ENCODE data around the gene GNB1L.
A peak's percentile ranks its signal among the peaks of the same experiment; 100 is the strongest.

GNB1L gene

DNA sequence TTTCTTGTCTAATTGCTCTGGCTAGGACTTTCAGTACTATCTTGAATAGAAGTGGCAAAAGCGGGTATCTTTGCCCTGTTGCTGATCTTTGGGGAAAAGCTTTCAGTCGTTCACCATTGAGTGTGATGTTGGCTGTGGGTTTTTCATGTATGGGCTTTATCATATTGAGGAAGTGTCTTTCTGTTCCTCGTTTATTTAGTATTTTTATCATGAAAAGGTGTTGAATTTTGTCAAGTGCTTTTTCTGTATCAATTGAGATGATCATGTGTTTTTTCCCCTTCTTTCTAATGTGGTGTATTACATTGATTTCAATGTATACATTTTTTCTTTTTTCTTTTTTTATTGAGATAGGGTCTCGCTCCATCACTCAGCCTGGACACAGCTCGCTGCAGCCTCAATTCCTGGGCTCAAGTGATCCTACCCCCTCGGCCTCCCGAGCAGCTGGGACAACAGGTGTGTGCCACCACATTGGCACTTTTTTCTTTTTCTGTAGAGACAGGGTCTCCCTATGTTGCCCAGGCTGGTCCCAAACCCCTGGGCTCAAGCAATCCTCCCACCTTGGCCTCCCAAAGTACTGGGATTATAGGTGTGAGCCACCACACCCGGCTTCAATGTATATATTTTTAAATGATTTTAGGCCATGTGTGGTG lies 5.3 kb upstream of the GNB1L start:
- no peak for DNase-seq

DNA sequence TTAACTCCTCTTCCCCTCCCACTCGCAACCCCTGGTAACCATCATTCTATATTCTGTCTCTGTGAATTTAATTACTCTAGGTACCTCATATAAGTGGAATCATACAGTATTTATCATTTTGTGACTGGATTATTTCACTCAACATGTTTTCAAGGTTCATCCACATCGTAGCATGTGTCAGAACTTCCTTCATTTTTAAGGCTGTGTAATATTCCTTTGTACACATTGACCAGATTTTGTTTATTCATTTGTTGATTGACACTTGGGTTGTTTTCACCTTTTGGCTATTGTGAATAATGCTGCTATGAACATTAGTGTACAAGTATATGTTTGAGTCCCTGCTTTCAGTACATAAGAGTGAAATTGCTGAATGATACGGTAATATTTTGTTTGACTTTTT lies 2.7 kb upstream of the GNB1L start:
- DNase-seq = no peak

DNA sequence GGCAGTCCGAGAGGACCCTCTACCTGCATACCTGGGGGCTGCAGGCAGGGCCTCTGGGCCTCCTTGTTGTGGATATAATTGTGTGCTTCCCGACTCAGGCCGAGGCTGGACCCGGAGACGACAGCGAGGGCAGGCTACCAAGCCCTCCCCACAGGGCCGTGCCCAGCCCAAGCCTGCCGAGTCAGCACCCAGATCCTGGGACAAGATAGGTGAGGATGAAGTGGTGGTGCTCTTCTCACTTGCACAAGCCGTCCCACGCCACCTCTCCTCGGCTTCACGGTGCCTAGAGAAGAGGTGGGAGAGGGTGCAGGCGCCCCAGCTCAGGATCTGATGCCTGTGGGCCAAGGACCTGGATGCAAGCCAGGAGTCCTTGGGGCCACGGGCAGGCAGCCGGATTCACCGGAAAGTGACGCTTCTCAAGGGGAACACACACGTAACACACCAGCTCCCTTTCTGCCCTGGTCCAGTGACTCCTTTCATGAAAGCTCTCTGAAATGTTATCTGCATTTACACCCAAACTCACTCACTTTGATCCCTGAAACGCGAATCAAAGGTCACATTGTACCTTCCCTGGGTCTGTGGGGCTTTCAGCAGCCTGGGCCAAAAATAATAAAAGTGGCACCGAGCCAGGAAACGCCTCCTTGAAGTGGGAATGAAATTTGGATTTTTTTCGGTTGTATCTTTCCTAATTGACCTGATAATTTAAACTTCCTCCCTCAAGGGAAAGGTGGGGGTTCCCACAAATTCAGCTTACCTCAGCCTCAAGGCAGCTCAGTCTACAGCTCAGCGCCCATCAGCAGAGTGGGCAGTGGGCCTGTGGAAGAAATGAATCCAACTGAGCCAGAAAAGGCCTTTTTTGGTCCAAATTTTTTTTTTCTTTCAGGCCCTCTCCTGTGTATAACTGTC lies 1.1 kb upstream of the GNB1L start:
- DNase-seq = peak in 5 of 6 experiments; percentile 38 to 61 (median 50)

DNA sequence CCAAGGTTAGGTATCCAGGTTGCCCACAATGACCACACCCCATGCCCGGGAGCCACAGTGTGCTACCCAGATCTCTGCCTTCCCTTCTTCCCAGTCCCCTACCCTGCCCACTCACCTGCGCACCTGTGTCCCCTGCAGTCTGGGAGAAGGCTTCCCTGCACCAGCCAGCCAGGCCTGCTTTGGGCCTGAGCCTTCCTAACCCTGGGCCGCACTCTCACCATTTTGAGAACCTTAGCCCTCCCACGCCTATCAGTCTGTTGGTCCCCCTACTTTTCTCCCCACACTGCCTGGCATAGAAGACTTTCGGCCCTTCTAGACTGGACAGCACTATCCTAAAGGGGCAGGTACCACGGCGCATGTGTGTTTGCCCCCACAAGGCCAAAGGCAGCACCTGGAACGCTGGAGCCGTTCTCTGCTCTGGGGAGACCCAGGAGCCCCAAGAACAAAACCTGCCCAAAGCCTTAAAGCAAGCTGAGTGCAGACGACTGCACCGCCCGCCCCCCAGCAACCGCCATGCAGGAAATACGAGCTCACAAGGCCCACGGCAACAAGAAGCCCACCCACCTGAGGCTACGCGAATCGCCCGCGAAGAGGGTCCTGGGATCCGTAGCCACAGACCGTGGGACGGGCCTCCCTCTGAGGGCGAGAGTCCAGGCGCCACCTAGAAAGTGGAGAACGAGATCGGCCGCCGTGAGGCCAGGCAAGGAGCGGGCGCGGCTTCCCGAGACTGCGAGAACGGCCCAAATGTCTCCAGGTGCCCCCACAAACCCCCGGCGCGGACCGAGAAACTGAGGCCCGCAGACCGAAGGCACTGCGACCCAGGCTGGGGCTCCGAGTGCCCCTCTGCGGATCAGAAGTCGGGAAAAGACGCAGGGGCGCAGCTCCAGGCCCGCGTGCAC lies 546 bp downstream of the GNB1L start:
- peak in 3 of 6 experiments; percentile 22 to 50 (median 35) for DNase-seq

DNA sequence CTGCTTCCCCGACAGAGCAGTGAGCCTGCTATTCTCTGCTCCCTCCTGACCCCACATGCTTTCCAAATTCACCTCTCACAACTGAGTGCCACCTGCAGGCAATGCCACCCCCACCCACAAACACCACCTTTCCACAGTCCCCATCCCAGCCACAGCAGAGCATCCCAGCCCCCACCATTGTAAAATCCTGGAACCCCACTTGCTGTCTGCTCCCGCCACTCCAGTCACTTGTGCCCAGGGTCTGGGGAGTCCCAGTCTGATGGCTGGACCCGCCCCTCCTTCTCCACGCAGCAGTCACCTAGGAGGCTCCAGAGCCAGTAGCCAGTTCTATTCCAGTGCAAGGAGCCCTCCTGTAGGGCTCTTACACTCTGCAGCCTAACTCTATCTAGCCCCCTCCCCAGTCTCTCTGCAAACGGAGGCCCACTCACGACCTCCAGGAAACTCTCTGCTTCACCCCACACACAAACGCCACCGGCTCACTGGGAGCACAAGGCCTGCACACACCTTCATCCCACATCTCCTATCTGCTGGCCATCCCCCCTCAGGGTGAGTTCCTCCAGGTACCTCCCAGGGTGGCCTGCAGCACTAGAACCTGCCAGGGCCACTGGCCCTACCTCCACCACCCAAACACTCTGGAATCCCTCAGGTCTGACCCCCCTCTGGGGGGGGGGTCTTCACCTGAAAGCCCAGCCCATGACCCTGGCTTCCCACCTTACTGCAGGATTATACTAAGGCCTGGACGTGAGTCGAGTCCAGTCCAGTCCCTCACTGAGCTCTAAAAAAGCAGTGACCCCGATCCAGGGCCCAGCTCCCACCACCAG lies 1.4 kb downstream of the GNB1L start:
- DNase-seq = no peak

DNA sequence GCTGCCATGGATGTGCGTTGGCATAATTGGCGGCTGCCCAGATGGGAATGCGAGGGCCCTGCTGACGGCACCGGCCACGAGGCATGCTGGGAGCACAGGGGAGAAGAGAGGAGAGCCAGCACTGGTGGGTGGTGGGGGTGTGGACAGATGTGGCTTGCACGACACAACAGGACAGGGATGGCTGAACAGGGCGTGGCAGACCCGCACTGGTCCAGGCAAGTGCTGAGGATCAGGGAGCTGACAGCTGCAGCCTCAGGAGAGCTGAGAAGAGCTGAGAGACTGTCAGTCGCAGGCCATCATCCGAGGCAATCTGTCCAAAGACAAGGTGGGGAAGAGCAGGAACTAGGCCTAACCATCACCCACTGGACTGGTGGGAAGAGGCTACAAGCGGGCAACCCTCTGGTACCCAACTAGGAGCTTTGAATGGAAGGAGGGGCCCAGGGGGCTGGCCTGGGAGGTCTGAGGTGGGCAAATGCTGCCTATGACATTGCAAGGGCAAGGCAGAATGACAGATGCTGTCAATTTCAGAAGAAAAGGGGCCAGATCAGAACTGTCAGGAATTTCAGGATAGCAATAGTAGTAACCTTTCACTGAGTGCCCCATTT lies 2.4 kb downstream of the GNB1L start:
- no peak for DNase-seq

DNA sequence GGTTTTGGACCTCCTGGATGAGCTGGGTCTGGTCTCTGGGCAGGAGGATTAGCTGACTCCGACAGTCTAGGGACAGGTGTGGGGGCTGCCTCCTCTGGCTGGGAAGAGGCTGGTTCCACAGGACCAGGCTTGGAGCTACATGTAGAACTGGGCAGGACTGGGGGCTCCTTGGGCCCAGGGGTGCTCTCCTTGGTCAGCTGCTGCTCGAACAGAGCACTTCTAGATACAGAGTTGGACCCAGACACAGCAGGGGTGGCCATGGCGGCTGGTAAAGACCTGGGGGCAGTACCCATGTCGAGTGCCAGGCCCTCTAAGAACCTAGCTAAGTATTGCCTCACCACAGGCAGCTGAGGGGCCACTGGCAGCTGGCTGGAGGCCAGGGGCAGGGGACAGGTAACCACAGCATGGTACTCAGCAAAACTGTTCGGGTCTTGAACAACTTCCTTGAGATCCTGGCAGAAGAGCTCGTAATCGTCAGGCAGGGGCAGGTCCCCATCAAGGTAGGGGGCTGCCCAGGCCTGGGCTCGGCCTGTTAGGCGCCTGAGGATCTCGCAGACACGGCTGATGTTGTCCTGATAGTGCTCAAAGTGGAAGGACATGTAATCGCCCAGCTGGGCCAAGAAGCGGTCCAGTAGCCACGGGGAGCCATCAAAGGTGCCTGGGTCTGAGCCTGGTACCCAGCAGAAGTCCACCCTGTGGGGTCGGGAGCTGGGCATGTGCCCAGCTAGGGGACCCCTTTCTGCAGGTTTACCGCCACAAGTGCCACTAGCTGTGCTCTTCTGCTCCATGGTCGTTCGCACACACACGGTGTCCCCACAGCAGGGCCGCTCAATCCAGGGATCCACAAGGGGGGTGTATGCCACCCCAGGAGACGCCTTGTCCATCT lies 3.1 kb downstream of the GNB1L start:
- no peak for DNase-seq

DNA sequence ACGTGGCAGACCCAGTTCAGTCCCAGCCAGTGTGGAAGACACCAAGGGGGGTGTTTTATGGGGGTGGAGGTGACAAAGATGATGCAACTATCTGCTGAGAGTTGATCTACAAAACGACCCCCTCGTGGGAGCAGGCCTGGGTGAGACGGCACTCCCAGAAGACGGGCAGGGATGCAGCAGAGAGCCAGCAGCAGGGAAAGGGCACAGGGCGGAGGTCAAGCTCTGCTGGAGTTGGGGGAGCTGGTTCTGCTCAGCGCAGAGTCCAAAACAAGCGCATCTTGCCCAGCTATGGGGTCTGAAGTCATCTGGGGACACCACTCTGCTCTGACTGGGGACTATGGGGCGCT lies 3.9 kb downstream of the GNB1L start:
- no peak for DNase-seq

DNA sequence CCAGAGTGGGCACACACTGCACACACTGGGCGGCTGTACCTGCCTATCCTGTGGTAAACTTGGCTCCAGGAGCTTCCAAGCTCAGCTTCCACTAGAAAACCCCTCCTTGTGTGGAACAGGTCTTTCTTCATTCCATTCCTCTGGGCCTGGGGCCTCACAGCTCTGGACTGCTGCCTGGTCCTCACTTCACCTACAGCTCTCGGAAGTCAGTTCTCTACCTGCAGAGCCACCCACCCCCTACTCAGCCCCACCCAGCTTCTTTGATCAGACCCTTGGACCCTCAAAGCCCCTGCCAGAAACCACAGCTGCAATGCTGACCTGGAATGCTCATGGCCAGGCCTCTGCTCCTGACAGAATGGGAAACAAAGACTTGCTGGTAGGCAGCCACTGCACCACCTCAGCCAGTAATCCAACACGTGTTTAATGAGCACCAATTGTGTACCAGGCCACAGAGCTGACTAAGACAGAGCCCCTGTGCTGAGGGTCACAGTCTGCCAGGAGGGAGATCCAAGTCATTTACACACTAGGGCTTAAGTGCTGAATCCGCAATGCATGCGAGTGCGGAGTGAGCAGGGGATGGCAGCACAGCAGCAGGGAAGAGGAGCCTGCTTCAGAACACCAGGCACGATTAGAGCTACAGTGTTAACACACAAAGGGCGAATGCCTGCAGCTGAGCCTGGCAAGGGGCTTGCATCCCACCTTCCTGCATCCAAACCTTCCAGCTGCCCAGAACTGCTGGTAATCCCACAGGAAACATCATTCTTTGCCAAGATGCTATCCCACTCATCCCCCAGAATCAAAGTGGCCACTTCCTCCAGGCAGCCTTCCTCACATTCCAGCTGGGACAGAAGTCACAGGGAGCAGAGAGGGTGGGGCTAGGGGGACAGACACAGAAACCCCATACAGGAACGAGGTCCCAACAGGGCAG lies 4.6 kb downstream of the GNB1L start:
- no peak for DNase-seq

DNA sequence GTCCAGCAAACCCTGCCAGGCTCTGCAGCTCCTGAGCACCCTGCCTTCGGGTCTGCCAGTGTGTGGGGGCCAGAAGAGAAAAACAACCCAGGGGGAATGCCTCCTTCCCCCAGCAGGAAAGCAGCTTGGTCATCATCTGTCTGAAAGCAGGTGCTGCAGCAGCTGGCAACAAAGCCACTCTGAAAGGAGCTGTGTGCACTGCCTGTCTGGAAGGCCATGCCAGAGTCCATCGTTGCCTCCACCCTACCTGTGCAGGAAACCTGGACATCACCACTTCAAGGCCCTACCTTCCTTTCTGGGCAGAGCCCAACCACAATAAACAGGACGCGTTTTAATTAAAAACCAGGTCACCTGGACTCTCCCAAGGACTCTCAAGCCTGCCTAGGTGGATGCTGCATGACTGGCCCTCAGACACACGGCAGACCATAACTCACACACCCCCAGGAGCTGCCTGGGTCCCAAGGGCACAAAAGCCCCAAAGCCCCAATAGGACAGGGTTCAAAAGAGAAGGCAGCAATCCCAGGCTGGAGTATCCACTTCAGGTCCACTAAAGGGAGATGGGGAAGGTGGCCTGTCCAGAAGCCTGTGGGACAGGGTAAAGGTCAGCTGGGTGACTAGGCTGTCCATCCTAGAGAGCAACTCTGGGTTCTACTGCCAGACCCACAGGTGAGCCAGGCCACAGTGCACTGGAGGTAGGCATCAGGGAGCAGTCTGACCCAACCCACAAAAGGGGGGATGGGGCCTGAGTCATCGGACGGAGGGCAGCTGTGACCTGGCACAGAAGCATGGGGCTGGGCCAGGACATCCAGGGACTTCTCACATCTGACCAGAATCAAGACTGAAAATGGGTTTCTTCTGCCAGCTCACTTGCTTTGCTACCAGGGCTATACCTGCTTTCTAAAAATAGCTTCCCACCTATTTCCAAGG lies 6.1 kb downstream of the GNB1L start:
- DNase-seq = no peak

DNA sequence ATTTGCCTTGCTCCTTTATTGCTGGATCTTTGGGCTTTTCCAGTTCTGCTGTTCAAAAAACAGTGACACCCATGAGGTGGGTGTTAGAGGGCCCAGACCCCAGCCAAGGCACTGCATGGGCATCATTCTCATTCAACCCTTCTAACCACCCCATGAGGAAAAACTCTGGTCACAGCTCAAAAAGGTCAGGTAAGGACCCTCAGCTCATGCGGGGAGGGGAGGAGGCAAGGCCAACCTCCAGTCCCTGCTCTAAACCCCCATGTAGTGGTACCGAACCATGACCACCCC lies 7.4 kb downstream of the GNB1L start:
- no peak for DNase-seq

DNA sequence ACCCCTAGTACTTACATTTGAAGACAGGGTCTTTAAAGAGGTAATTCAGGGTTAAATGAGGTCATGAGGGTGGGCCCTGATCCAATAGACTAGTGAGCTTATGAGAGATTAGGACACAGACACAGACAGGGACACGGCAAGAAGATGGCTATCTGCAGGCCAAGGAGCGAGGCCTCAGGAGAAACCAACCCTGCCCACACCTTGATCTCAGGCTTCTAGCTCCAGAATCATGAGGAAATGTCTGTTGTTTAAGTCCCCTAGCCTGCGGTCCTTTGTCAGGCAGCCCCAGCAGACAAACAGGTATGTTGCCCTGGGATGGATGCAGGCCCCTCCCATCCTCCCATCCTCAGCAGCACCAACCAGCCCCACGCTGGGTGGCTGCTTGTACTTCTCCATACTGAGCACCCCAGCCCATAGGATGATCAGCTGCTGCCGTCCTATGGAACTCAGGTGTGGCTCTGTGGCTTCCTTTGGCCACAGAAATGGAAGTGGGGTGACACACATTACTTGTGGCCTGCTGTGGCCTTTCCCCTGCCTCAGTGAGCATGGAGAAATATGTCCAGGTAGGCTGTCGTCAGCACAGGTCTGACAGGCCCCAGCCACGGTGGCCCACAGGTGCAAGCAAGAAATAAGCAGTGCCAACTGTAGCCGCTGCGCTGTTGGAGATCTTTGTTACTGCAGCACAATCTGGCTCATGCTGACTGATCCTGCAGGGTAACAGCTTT lies 7.9 kb downstream of the GNB1L start:
- DNase-seq = no peak

DNA sequence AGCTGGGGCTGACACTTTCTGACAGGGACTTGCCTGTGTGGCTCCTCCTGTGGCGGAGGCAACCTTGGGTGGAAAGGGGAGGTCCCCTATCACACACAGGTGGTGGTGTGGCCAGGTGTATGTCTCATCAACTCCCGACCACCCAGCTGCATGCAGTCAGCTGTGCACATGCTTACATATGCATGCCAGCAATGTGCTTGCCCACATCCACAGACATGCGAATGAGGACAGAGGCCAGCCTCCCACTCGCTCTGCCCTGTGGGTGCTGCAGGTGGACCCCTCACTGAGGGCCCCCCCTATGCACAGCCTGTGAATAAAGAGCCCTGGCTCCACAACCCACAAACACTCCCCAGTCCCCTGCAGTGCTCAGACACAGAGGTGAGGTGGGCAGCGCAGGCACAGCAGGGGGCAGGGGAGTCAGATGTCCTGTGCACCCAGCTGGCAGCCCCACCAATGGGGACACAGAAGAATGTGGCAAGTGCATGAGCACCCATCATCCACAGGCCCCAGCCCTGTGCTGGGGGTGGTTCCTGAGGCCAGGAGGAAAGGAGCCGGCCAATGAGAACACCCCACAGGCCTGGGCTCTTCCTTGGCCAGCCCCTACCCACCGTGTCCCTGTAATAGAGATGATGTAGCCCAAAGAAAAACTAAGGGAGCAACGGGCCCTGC lies 9.5 kb downstream of the GNB1L start:
- DNase-seq = peak in 2 of 6 experiments; percentile 27 to 39

DNA sequence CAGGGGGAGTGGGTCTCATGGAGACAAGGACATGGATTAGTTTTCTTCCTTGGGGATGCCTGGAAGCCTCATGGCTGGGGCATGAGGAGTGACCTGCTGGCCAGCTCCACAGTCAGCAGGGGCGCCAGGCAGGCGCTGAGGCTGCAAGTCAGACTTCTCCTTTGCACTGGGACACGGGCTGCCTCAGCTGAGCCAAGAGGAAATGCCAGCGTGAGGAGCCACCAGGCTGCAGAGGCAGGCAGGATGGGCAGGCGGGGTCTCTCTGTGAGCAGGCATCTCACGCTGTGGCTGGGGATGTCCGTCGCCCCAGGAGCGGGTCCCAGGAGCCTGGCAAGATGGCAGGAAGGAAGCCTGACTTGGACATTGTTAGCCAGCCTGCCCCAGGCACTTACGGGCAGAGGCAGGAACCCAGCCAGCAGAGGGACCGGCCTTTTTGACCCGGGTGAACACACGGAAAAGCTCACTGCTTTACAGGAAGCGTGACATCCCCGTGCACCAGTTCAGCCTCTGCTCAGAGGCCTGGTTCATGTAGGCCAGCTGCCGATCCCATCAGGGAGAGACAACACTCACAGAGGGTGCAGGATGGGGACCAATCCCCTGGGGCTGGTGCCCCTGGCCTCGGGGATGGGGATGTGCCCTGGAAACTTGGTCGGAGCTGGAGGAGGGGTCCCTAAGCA lies 10.2 kb downstream of the GNB1L start:
- DNase-seq = peak in 4 of 6 experiments; percentile 22 to 52 (median 40)

DNA sequence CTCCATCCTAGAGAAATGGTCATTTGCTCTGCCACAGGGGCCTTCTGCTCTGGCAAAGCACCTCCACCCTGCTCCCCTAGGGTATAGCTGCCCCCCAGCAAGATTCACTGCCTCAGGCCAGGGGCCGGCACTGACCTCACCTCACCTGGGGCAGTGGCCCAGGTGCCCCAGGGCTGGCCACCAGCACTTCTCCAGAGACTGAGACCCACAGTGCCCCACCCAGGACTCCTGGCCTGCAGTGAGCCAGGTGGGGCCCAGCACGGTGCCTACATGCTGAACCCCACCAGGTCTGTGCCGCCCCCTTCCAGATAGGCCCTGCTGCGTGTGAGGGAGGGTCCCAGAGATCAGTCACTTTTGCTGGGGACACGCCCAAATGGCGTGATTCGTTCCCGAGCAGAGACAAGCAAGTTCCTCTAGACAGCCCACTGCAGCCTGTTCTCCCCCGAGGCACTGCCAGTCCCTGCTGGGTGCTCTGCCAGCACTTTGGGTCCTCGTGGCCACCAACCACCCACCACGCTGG lies 10.8 kb downstream of the GNB1L start:
- DNase-seq = no peak

DNA sequence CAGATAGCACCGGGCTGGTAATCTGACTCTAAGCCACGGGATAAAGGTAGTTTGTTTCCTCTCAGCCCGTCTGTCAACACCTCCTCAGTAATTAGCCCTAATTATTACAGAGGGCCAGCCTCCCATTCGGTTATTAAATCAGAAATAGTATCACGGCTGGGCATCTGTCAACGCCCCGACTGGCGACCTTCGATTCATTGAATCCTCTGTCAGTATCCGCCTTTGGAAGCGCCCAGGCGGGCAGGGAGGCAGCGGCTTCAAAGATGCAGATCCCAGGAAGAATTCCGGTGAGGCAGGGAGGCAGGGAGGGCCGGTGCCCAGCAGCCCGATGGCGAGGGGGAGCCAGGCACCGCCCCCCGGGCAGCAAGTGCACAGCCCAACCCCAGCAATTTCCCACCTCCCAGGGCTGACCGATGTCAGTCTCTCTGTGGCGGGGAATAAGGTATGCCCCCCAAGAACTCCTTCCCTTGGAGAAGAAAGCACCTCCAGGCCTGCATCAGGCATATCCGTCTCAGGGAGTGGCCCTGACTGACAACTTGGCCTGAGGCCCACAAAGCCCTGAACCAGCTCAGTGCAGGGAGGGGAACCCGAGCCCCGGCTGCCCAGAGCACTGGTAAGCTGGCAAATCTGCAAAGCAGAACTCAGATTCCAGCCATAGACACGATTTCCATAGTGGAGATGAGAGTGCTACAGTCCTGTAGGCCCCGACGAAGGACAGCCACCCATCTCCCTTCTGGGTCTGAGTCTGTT lies 11.4 kb downstream of the GNB1L start:
- no peak for DNase-seq
